GM12872 (cell line): Measurements from ENCODE around the gene TPRN.

Experiments
- TF ChIP-seq, protein P1 (sequence below): IDR thresholded peaks from 3 replicates; pipeline ENCODE4 v1.5.1; 2011; ENCODE audit warnings: low read depth, mild to moderate bottlenecking, low read length, moderate library complexity; ENCODE audit not compliant: insufficient read depth

TPRN gene

DNA sequence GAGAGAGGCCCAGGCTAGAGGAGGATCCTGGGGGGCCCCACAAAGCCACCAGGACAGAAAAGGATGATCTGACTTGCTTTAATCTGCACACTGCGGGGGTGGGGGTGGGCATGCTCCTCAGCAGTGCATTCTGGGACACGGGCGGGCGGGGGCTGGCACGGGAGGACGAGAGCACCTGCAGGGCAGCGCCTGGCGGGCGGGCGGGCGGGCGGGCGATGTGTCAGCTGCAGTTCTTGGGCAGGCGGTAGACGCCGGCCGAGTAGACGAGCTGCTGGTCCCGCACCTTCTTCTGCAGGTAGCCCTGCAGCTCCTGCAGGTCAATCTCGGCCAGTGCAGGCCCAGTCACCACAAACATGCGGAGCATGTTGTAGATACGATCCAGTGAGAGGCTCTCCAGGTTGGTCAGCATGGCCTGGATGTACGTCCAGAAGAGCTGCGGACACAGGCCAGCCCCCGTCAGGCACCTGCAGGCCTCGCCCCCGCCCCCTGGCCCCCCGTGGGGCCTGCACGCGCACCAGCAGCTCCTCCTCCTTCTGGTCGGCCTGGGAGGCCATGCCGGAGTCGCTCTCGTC lies 25.7 kb downstream of the TPRN start:
- TF ChIP-seq, protein P1, sequence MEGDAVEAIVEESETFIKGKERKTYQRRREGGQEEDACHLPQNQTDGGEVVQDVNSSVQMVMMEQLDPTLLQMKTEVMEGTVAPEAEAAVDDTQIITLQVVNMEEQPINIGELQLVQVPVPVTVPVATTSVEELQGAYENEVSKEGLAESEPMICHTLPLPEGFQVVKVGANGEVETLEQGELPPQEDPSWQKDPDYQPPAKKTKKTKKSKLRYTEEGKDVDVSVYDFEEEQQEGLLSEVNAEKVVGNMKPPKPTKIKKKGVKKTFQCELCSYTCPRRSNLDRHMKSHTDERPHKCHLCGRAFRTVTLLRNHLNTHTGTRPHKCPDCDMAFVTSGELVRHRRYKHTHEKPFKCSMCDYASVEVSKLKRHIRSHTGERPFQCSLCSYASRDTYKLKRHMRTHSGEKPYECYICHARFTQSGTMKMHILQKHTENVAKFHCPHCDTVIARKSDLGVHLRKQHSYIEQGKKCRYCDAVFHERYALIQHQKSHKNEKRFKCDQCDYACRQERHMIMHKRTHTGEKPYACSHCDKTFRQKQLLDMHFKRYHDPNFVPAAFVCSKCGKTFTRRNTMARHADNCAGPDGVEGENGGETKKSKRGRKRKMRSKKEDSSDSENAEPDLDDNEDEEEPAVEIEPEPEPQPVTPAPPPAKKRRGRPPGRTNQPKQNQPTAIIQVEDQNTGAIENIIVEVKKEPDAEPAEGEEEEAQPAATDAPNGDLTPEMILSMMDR, result no peak

DNA sequence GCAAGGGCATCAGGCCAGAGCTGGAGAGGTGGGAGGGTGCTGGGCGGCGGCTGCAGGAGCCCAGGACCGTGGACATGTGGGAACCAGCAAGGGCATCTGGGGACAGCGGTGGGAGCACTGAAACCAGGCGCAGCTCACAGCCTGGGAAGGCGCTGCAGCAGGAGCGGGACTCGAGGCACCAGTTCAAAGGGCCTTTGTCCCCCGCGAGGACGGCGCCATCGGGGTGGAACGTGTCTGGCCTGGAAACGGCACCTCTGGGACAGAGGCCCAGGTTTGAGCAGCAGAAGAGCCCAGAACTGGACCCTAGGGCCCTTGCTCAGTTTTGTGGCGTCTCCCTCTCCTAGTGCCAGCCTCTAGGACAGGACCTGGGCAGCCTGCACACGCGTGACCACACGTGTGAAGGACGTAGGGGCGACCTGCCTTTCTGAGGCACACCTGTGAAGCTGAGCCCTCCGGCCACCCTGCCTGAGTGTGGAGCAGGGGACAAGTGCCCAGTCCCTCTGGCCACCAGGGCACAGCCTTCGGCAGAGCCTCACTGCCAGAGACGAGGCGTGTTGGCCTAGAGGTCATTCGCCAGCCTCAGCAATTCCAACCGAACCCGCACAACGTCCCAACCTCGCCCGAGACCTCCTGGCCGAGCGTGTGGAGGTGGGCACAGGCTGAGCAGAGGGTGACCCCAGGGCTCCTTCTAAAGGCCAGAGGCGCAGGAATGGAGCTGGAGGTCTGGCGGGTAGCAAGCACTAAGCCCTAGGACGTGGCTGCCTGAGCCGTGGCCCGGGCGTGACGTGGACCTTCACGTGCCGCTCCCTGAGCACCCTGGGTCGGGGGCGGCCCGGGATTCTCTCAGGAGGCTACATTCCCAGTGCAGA lies 26.5 kb downstream of the TPRN start:
- TF ChIP-seq, protein P1, result no peak

DNA sequence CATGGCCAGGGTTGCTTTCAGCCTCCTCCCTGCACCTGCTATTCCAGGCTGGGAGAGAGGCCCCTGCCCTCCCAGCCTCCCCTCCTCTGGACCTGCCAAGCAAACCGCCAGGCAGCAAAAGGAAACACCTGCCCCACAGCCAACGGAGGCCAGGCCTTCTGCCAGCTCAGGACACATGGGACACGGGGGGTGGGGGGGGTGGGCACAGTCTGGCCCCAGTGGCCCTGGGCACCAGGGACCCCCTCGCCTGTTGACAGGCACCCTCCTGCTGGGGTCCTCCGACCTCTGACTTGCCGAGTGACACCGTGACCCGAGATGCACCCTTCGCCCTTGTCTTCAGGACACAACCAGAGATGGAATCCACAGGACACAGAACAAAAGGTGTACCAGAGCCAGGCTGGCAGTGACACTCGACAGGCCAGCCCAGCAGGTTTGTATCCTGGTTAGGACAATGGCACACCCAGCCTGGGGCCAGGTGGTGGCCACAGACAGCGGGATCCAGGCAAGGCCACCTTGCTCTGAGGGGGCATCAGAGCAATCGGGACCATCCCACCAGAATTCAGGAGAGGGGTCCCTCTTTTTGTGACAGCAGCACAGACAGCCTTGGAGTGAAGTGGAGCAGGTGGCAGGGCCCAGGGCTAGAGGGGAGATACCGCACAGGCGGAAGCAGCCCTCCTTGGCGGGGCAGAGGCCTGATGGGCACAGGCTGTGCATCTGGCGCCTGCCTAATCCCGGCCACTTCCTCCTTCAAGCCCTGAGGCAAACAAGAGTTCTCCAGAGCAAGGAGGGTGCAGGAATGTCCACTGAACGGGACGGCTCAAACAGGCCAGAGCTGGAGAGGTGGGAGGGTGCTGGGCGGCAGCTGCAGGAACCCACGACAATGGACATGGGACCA lies 27.4 kb downstream of the TPRN start:
- TF ChIP-seq, protein P1, result no peak

DNA sequence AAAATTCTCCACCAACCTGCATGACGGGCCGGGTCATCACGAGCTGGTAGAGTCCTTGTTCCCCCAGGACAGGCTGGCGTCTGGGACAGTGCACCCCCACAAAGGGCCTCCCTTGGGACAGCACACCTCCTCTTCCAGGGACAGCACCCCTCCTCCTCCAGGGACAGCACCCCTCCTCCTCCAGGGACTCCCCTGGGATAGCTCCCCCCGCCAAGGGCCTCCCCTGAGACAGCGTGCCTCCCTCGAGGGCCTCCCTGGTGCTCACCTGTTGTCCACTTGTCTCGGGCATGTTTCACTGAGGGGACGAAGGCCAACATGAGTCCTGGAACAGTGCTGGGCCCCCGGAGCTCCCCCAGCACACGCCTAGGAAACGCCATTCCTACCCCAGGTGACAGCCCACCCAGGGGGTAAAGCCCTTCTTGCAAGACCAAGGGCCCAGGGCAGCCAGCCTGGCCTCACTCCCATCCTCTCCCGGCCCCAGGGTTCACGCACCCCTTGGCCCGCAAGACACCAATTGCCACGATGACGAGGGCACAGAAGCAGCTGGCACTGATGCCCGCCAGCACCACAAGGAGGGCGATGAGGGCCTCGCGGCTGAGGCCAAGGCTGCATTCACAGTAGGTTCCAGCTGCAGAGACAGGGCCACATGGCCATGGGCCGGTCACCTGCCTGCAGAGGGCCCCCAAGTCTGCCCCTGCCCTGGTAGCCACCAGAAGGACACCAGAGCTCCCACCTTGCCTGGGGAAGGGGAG lies 29.2 kb downstream of the TPRN start:
- TF ChIP-seq, protein P1, result no peak

GRCh38 chr9:137170486-137171148 lies 29.9 kb downstream of the TPRN start:
- TF ChIP-seq, protein P1, result no peak

DNA sequence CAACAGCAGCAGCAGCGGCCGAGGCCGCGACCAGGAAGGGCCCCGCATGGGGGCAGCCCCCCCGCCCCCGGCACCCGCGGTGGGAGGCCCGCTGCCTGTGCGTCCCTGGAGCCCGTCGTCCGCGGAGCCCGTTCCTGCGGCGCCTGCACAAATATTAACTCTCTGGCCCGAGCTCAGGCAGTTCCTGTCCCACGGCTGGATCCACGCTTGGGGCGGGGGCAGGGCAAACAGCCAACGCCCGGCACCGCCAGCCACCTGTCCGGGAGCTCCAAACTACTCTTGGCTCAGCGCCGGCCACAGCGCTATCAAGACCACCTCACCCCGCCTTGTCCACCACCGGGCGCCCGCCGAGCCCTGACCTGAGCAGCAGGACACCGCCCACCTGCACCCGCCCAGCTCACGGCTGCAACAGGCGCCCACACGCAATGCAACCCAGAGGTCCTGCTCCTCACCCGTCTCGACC lies 30.6 kb downstream of the TPRN start, which contains the start of gene LRRC26:
Gene LRRC26 (minus strand): TSS at position 156 of the 463 bp plus-strand sequence. CDS start 108 bp downstream, at position 48.
- TF ChIP-seq, protein P1, result no peak
